IMR-90 (cell line): ENCODE results near the gene HAVCR1. TPM values are rescaled to one million over a fixed set of nuclear protein-coding genes. Genes with fewer than 3 reads are reported as not detected.

Experiments
- ATAC-seq: fragments of 200-7000 bp; cut with Tn5 transposase; 2 replicates; pipeline ENCODE4 v1.9.1; 2020; ENCODE audit warnings: low read depth, mild to moderate bottlenecking, moderate library complexity
- BruUV-seq: library from RNA; stranded (reverse); fragments of 400-500 nt; replicated peaks from 2 replicates; lab custom pipeline; 2021; lab: Mats Ljungman, UMichigan
- CTCF ChIA-PET: fragments of 300-600 bp; formaldehyde crosslinking; extraction: SDS; loops from one replicate; lab custom pipeline; 2021; ENCODE audit warnings: antibody characterized with exemption; lab: Yijun Ruan, JAX
- POLR2A ChIA-PET: fragments of 300-600 bp; sonication (Branson Sonifier 250); formaldehyde crosslinking; loops from one replicate; lab custom pipeline; 2022; ENCODE audit warnings: antibody characterized with exemption; ENCODE audit not compliant: unreplicated experiment; lab: Charles Lee
- DNase-seq: peaks from one replicate; pipeline ENCODE4 v3.0.0; 2013
- H2AFZ ChIP-seq: replicated peaks from 2 replicates; pipeline ENCODE3; 2013; ENCODE audit warnings: low read length, mild to moderate bottlenecking; ENCODE audit not compliant: poor library complexity
- H2AK5ac ChIP-seq: 2 replicates; pipeline ENCODE4 v1.6.1; 2013; ENCODE audit warnings: low read depth, low read length, inconsistent platforms
- H2AK9ac ChIP-seq: replicated peaks from 2 replicates; pipeline ENCODE3; 2013; ENCODE audit warnings: mild to moderate bottlenecking, low read depth, low read length, moderate library complexity; ENCODE audit not compliant: poor library complexity
- H2BK120ac ChIP-seq: 2 replicates; pipeline ENCODE4 v1.6.1; 2013; ENCODE audit warnings: low read depth, low read length, inconsistent platforms
- H2BK15ac ChIP-seq: 3 replicates; pipeline ENCODE4 v1.6.1; 2013; ENCODE audit warnings: low read depth, low read length, inconsistent platforms
- H2BK20ac ChIP-seq: 2 replicates; pipeline ENCODE4 v1.6.1; 2013; ENCODE audit warnings: low read depth, mild to moderate bottlenecking, inconsistent platforms, low read length, moderate library complexity
- H2BK5ac ChIP-seq: 2 replicates; pipeline ENCODE4 v1.6.1; 2013; ENCODE audit warnings: mild to moderate bottlenecking, low read depth, low read length, inconsistent platforms; ENCODE audit not compliant: poor library complexity, severe bottlenecking
- H3K14ac ChIP-seq: replicated peaks from 2 replicates; pipeline ENCODE4 v1.6.1; 2013; ENCODE audit warnings: low read depth, low read length, inconsistent platforms
- H3K18ac ChIP-seq: 2 replicates; pipeline ENCODE4 v1.6.1; 2013; ENCODE audit warnings: low read depth, low read length, control low read depth
- H3K23ac ChIP-seq: 2 replicates; pipeline ENCODE4 v1.6.1; 2013; ENCODE audit warnings: low read depth, low read length, inconsistent platforms
- H3K27ac ChIP-seq: 2 replicates; pipeline ENCODE4 v1.5.1; 2013; ENCODE audit warnings: mild to moderate bottlenecking, control low read depth, low read length; ENCODE audit not compliant: insufficient read depth
- H3K27me3 ChIP-seq: 2 replicates; pipeline ENCODE4 v1.6.1; 2013; ENCODE audit warnings: low read length; ENCODE audit not compliant: control insufficient read depth, insufficient read depth
- H3K36me3 ChIP-seq: 2 replicates; pipeline ENCODE4 v1.6.1; 2013; ENCODE audit warnings: low read length, mixed read lengths; ENCODE audit not compliant: control insufficient read depth, insufficient read depth
- H3K4ac ChIP-seq: 2 replicates; pipeline ENCODE4 v1.6.1; 2013; ENCODE audit warnings: low read depth, low read length, inconsistent platforms
- H3K4me1 ChIP-seq: 2 replicates; pipeline ENCODE4 v1.6.1; 2013; ENCODE audit warnings: low read length, mixed read lengths; ENCODE audit not compliant: control insufficient read depth, insufficient read depth
- H3K4me2 ChIP-seq: 2 replicates; pipeline ENCODE4 v1.6.1; 2013; ENCODE audit warnings: low read depth, mild to moderate bottlenecking, control low read depth, low read length, moderate library complexity
- H3K4me3 ChIP-seq: 2 replicates; pipeline ENCODE4 v1.5.1; 2013; ENCODE audit warnings: low read depth, mild to moderate bottlenecking, control low read depth, low read length, moderate library complexity; ENCODE audit not compliant: insufficient read depth
- H3K56ac ChIP-seq: 2 replicates; pipeline ENCODE4 v1.6.1; 2013; ENCODE audit warnings: low read length, inconsistent platforms; ENCODE audit not compliant: insufficient read depth; ENCODE audit errors: extremely low read depth
- H3K79me1 ChIP-seq, 2 experiments: 2 replicates each; pipeline ENCODE4 v1.6.1; 2013; ENCODE audit warnings: low read length in 2 of 2, inconsistent platforms in 1 of 2, low read depth in 1 of 2
- H3K9ac ChIP-seq: 2 replicates; pipeline ENCODE4 v1.6.1; 2013; ENCODE audit warnings: low read depth, low read length, control low read depth
- H3K9me1 ChIP-seq: 2 replicates; pipeline ENCODE4 v1.6.1; 2013; ENCODE audit warnings: low read length, inconsistent platforms; ENCODE audit not compliant: insufficient read depth
- H3K9me3 ChIP-seq: 2 replicates; pipeline ENCODE4 v1.6.1; 2013; ENCODE audit warnings: low read length; ENCODE audit not compliant: control insufficient read depth, insufficient read depth
- H4K20me1 ChIP-seq: 2 replicates; pipeline ENCODE4 v1.6.1; 2013; ENCODE audit warnings: low read length, inconsistent platforms; ENCODE audit not compliant: insufficient read depth
- H4K5ac ChIP-seq: 2 replicates; pipeline ENCODE4 v1.6.1; 2013; ENCODE audit warnings: mild to moderate bottlenecking, low read depth, low read length, control low read depth
- H4K8ac ChIP-seq, 2 experiments: 2 replicates each; pipeline ENCODE4 v1.6.1; 2013; ENCODE audit warnings: low read depth in 2 of 2, low read length in 2 of 2, control low read depth in 1 of 2, inconsistent platforms in 1 of 2
- H4K91ac ChIP-seq: 2 replicates; pipeline ENCODE4 v1.6.1; 2013; ENCODE audit warnings: low read depth, low read length, inconsistent platforms; ENCODE audit not compliant: insufficient read depth
- CEBPB ChIP-seq: IDR thresholded peaks from 2 replicates; pipeline ENCODE4 v1.6.1; 2012; ENCODE audit warnings: low read depth, low read length, improper control_type of control experiment
- ELK1 ChIP-seq: fragments of 150-350 bp; IDR thresholded peaks from 2 replicates; pipeline ENCODE4 v1.6.1; 2016; ENCODE audit warnings: low read depth, mild to moderate bottlenecking, low read length, moderate library complexity, borderline replicate concordance
- RFX5 ChIP-seq: IDR thresholded peaks from 2 replicates; pipeline ENCODE4 v1.8.0; 2012; ENCODE audit warnings: low read depth, mild to moderate bottlenecking, low read length, moderate library complexity
- SMC3 ChIP-seq: fragments of 150-350 bp; IDR thresholded peaks from 2 replicates; pipeline ENCODE4 v1.6.1; 2016; ENCODE audit warnings: low read depth, mild to moderate bottlenecking, antibody characterized with exemption, low read length, moderate library complexity
- WGBS, 2 experiments: methylation state at CpG; one replicate each; pipeline versions ENCODE4 v1.1.5 to v1.1.7; 2013; ENCODE audit warnings: missing lambda C conversion rate in 2 of 2; ENCODE audit not compliant: insufficient read length in 1 of 2; ENCODE audit errors: extremely low coverage in 2 of 2; 5-methylcytosine and 5-hydroxymethylcytosine counted together
- dilution Hi-C: fragments of 300-500 bp; cut with HindIII; formaldehyde crosslinking; loops from one replicate; pipeline ENCODE4 v1.14.3; 2018; ENCODE audit warnings: low sequenced_read_pairs; ENCODE audit not compliant: unreplicated experiment
- in situ Hi-C: fragments of 300-500 bp; cut with MboI; formaldehyde crosslinking; loops from 3 replicates; pipeline ENCODE4 v1.14.3; 2019; ENCODE audit warnings: low sequenced_read_pairs, inconsistent platforms, mixed read lengths
- intact Hi-C: fragments of 100-400 bp; cut with micrococcal nuclease; formaldehyde crosslinking; loops from 2 replicates; pipeline ENCODE4 v1.10.0; 2022
- polyA plus RNA-seq, 3 experiments: library from polyadenylated mRNA; depleted of rRNA; stranded (reverse); fragments of >200 nt; gene quantifications; 2 replicates each; pipeline ENCODE4 v1.2.3, GENCODE V29; 2012; ENCODE audit warnings: low replicate concordance in 1 of 3
- total RNA-seq: library from RNA; depleted of rRNA; stranded (reverse); fragments of >200 nt; gene quantifications from 2 replicates; pipeline ENCODE4 v1.2.3, GENCODE V29; 2012

HAVCR1 gene
- total and polyA plus RNA-seq, 2 of the 4 experiments (the other 2 are of a cell fraction), result not detected

GRCh38 chr5:157068785-157069184 is 9.9 kb upstream of the HAVCR1 start:
- Histone ChIP-seq H4K91ac (no peak overlapping the region), H3K27me3 (no peaks in the 10 kb centered on the region), H2AK5ac (no peak overlapping the region), H2BK120ac (no peak overlapping the region), H3K36me3 (no peaks in the 10 kb centered on the region), H3K18ac (no peak overlapping the region), H2BK5ac (no peak overlapping the region), H3K4me3 (no peak overlapping the region), H4K20me1 (no peaks in the 10 kb centered on the region), H4K8ac (no peak overlapping the region), H2AFZ (no peak overlapping the region), H3K9ac (no peak overlapping the region), H2AK9ac (no peak overlapping the region), H3K79me1 (no peaks in the 10 kb centered on the region), H3K14ac (no peak overlapping the region), H3K27ac (no peak overlapping the region), H3K9me3 (no peaks in the 10 kb centered on the region; the same call in 1 of the 2 replicates), H4K5ac (no peak overlapping the region), H2BK20ac (no peak overlapping the region), H2BK15ac (no peak overlapping the region), H3K56ac (no peak overlapping the region), H3K23ac (no peak overlapping the region), H3K9me1 (no peaks in the 10 kb centered on the region), H3K4ac (no peak overlapping the region), H3K4me1 (no peaks in the 10 kb centered on the region), H3K4me2 (no peak overlapping the region)
- dilution Hi-C loops, result no loop called here
- DNase-seq, result no peak
- intact Hi-C loops, result no loop called here
- BruUV-seq, result no TSS peak
- no peak for ATAC-seq
- WGBS, 2 experiments, result no CpG with 5 or more reads among the region's 5 CpGs
- CTCF ChIA-PET, result no interaction called here
- in situ Hi-C loops, result no loop called here
- 0 out of 2 replicates have a peak, but pooled peaks have one; percentile 36 for TF ChIP-seq CEBPB
- TF ChIP-seq SMC3, result no peak
- TF ChIP-seq RFX5, result no peak
- no peak for TF ChIP-seq ELK1
- POLR2A ChIA-PET, result no interaction called here
